Measurements from ENCODE around the gene DNAJC7.

DNAJC7 gene

DNA sequence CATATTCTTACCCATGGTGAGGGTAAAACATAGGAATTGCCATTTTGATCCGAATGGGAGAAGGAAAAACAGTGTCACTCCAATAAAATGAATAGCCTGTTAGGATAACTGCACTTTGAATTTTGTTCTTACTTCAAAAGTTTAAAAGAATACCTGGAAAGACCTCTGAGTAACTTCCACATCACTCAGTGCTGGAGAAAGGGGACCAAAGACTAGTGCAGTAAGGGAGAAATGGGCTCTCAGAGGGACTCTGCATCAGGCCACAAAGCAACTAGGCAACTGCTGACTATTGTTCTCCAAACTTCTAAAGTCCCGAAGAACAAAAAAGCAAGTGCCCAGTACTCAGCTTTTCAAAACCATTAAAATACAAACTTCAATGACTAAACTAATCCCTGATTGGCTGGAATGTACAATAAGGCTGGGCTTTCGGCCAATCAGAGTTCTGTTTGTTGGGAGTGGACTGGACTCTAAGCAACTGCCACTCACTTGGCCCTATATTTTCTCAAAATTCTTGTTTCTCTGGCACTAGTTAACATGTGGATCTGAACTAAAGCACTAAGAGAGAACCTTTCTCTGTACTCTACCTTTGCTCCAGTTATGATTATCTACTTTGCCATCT is 6.2 kb downstream of the DNAJC7 start:
- peak; percentile 34 for DNase-seq (ENCODE audit: low read depth)

DNA sequence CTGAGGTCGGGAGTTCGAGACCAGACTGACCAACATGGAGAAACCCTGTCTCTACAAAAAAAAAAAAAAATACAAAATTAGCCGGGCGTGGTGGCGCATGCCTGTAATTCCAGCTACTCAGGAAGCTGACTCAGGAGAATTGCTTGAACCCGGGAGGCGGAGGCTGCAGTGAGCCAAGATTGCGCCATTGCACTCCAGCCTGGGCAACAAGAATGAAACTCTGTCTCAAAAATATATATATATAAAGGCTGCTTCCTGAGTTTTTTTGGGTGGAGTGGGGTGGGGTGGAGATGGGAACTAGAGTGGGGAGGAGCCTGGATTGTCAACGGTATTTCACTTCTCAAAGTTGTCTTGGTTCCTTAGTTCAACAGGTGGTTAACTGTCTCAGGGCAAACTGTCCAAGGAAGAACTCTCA is 7.0 kb downstream of the DNAJC7 start:
- DNase-seq (ENCODE audit: low read depth): peak; percentile 62

DNA sequence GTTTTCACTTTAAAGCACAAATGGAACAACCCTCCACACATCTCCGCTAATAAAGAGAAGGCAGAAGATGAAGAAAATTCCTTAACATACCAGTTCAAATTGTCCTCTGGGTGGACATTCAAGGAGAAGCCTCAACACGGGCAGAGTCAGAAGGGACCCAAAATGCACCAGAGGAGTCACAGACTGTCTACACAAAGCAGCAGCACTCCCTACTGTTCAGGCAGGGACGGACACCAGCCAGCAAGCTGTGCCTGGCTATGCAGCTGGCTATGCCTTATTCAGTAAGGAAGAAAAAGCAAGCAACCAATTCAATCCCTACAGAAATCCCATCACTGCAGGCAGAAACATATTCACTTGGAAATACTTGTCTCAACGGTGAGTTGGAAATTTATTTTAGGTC is 8.1 kb downstream of the DNAJC7 start:
- DNase-seq (ENCODE audit: low read depth): no peak

DNA sequence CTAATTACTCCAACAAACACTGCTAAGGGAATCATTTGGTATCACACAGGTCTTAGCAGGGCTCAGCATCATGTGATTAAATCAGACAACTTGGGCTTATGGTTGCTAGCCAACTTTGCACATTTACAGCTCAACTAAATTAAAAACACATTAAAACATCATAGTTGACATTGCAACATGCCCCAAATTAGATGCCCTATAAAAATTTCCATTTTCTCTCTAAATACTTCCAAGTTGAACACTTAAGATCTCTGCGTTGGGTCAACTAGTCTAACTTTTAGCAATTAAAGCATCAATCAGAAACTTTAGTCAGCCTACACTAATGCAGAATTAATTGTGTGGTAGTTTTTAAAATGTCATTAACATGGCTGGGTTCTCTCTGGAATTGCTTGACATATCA is 12.1 kb downstream of the DNAJC7 start:
- DNase-seq (ENCODE audit: low read depth): peak; percentile 79

DNA sequence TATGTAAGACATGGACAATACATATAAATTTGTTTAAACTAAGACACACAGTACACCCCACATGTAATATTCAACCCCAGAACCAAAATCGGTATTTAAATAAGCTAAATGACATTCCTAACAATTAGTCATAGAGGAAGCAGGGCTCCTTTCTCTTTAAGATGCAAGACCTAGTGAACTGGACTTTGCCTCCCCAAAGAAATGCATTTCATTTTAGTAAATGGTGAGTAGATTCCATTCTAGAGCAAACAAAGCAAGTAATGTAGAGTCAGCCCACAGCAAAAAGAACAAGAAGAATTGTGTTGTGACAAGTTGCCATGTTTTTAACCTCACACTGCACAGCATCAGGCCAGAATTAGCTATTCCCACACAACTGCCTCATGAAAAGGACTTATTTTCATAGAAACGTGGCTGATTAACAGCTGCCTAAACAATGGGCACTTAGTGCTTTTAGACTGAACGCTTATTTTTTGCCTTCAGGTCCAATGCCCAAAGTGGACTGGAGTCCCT is 14.4 kb downstream of the DNAJC7 start:
- DNase-seq (ENCODE audit: low read depth): no peak

DNA sequence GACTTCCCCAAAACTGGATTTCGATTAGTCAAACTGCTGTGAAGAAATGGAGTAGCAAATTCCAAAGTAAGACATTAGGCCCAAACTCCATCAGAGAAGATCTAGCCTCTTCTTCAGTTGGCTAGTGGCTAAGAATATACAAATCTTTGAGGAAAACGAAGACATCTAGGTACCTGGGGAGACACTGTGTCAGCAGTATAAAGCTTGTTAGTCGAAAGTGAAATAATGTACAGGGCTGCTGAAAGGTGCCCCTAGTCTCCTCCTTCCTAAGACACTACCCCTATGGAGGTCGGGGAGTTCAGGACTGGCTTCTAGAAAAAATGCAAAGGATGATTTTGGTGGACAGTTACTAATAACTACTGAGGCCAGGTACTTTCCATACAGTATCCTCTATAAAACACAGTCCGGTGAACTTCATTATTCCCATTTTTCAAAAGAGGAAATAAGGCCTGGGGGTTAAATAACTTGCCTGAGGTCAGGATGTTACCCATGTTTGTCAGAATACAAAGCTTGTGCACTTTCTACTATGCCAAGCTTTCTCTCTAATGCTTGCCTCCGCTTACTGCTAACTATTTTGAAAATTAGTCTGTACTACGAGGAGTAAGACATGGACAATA is 15.0 kb downstream of the DNAJC7 start:
- DNase-seq (ENCODE audit: low read depth): no peak

DNA sequence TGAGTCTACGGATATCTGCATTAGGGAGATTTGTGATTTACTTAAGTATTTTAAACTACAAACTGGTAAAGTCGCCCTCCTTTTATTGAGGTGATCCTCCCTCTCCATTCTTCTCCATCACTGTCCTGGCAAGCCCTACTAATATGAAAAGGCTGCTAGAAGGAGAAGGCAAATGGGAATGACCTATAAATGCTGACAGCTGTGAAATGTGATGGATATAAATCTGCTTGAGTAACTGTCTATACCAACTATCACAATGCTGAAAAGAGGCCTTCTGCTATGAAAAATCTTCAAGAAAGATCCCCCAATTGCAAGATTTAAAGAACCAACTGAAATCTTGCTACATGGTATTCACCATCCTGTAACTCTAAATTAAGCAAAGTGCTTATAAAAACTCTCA is 15.5 kb downstream of the DNAJC7 start:
- no peak for DNase-seq (ENCODE audit: low read depth)

DNA sequence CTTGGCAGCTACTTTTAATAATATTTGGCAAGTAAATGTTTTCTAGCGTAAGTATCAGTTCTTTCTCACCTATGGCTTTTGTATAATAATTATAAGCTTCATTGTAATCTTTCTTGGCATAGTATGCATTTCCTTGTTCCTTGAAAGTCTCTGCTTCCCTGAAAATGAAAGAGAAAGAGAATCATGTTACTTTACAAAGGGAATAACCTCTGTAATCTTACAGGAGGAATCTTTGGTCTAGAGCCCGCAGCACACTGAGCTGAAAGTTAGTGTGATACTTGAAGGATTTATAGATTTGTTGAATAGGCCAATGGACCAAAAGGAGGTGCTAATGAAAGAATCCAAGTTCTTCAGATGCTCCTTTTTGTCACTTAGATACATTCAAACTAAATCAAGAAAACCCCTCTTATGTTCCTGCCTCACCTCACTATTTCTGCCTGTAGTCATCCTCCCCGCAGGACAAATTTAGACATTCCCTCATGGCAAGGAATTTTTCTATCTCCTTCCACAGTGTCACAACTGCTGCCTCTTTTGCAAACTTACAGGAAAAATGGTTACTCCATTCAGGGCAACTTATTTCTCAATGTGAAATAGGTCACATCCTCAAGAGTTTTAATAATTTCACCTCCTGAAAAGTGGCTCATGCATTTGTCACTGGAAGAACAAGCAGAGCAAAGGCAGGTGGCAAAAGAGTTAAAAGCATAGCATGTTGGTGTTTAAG is 16.7 kb downstream of the DNAJC7 start:
- DNase-seq (ENCODE audit: low read depth): peak; percentile 46

DNA sequence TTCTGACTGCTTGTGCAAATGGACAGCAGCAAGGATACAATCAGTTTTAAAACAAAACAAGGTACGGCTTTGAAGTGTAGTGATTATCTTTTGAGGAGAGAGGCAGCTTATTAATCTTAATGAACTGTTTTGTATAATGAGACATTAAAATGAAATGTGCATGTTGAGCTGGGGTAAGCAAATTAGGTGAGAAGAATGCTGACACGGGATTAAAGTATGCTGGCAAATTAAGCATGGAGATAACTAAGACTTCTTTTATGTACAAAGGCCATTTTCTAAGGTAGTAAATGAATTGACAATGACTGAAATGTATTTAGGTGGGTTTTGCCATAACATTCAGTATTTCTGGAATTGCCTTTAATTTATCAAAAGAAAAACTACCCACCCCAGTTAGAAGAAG is 18.7 kb downstream of the DNAJC7 start:
- no peak for DNase-seq (ENCODE audit: low read depth)

DNA sequence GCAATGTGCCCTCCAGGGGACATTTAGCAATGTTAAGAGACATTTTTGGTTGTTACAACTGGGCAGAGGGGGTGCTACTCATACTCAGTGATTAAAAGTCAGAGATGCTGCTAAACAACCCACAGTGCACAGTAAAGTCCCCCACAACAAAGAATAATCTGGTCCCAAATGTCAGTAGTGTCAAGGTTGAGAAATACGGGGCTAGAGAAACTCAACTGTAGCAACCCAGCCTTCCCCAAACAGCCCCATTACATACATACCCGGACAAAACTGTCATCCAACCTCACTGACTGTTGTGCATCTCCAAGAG is 20.4 kb downstream of the DNAJC7 start:
- no peak for DNase-seq (ENCODE audit: low read depth)

DNA sequence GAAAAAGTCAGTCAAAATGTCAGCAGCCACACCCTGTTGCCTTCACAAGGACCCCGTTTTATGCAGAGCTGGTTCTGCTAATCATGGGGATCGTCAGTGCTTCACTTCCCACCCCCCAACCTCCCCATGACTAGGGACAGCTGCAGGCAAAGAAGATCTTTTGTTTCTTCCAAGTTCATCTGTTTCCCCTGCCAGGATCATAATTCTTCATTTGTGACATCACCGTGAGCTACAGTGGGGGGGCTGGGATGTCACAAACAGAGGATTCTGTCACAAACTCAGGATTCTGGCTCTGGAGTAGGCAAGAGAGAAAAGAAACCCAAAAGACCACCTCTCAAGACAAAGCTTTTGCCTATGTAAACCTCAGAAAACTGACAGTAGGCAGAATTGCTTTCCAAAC is 24.7 kb downstream of the DNAJC7 start:
- DNase-seq (ENCODE audit: low read depth): peak; percentile 71

DNA sequence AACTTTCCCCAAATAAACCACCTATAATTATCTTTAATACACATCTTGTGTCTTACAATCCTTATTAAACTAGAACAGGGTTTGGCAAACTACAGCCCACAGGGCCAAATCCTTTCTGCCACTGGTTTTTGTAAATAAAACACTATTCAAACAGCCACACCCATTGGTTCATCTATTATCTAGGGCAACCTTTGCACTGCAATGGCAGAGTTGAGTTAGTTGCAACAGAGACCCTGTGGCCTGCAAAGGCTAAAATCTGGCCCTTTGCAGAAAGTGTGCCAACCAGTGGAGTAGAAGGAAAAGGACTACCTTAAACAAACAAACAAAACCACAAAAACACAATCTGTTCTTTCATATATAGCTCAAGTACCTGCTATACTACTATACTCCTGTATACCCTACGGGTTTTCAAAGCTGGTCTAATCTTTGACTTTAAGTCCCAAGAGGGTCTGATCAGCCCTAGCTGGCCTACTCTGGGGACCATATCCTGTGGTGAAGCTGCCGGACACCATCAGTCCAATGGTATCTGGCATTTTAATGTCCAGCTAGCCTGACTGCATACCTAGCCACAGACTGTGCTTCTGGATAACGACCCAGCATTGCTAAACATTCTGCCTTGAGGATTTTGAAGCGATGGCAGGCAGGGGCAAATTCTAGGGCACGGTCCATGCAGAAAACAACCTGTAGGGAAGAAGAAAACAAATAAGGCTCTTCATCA is 27.4 kb downstream of the DNAJC7 start:
- no peak for DNase-seq (ENCODE audit: low read depth)

DNA sequence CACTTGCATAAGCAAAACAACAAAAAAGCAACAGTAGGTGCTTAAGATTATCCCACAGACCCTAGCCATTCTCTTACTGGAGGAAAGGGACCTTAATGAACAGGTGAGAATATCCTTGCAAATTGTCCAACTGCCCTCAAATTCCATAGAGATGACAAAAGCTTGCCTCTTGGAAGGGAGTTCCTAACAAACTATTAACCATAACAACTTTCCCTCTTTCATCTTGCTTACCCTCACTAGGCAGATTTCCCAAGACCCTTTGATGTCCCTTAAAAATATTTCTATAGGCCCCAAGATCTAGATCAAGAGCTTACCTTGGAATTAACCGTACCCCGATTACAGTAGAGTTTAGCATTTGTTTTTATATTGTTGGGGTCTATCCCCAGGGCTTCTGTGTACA is 28.8 kb downstream of the DNAJC7 start:
- no peak for DNase-seq (ENCODE audit: low read depth)

DNA sequence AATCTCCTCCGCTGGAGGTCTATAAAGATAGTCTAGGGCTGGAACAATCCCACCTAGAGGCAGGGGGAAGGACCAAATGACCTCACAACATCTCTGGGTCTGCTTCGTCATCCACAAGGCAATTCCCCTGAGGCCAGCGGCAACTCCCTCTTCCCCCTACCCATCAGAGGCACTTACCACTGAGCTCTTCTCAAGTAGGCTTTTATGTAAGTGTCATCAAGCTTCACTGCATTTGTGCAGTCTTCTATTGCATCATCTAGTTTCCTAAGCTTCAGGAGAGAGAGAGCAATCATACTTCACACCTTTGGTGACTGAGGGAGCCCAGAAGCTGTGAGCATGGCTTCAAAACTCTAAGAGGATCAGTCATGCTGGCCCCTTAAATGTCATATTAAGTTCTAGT is 29.6 kb downstream of the DNAJC7 start:
- DNase-seq (ENCODE audit: low read depth): no peak

DNA sequence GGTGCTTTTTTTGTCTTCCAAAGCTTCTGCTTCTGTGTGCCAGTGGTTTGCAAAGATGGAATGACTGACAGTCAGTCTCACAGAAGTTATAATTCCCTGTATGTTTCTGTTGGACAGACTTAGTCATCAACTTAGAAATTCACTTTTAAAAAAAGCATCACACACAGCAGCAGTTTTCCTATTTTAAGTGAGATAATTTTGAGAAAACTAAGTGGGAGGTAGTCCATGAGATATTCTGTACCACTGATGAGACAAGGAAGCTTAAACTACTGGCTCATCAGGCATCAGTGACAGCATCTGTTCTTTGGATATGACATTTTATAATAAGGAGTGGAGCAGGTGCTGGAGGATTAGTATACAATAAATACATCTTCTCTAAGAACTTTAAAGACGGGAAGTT is 30.6 kb downstream of the DNAJC7 start:
- DNase-seq (ENCODE audit: low read depth): no peak

DNA sequence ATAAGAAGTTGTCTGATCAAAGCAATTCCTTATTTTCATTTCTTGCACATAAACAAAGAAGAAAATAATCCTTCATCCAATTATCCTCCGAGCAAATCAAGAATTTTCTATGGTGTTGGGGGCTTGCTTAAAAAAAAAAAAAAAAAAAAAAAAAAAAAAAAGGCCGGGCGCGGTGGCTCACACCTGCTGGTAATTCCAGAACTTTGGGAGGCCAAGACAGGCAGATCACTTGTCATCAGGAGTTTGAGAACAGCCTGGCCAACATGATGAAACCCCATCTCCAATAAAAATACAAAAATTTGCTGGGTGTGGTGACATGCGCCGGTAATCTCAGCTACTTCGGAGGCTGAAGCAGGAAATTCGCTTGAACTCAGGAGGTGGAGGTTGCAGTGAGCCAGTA is 31.3 kb downstream of the DNAJC7 start:
- no peak for DNase-seq (ENCODE audit: low read depth)

DNA sequence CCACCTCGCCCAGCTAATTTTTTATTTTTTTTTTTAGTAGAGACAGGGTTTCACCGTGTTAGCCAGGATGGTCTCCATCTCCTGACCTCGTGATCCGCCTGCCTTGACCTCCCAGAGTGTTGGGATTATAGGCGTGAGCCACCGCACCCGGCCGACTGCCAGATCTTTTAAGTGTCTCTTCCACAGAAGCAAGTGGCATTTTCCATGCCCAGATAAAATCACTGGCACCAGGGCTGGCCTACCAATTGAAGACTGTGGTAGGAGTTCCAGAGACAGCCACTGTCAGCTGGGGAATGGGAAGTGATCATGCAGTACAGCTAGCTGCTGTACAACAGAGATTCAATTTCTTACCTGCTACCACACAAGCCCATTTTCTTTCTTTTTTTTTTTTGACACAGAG is 32.8 kb downstream of the DNAJC7 start:
- DNase-seq (ENCODE audit: low read depth): no peak

DNA sequence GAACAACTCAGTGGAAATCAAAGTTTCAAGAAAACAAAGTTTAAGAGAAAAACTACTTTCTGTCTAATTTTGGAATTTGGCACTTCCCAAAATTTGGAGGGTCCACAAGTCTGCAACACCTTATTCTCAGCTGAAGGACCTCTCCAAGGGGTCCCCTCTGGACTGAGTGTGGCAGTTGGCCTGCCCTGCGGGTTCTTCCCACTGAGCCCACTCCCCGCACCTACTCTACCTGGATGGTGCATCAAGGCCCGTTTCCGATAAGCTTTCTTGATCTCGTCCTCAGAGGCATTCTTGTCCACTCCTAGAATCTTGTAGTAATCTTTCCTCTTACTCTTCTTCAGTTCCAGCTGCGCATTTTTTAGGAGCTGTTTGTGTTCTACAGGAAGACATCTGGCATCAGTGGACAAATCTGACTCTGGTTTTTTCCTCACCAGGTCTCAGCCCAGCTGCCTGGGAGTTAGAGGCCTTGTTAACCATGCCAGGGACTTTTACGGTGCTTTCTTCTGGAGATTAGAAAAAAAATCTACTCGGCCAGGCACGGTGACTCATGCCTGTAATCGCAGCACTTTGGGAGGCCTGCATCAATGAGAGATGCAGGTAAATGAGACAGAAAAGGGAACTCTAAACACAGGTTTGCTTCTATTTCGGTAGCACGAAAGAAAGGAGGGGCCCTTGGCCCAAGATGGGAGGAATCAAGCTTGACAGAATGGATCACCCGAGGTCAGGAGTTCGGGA is 35.0 kb downstream of the DNAJC7 start:
- DNase-seq (ENCODE audit: low read depth): no peak

DNA sequence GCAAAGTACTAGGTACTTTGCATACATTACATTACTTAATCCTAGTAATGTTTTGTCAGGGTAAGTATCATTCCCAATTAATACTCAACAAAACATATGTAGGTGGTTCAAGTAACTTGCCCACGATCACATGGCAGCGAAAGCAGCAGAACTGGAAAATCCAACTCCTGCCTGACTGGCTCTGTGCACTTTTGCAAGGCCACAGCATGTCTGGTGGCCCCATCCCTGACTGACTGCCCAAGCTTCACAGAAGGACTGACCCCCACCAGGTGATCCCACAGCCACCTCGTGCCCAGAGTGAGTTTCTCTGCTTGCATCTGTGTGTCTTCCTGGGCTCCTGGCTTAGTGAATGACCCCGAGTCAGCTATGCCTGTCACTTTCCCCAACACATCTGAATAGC is 39.2 kb downstream of the DNAJC7 start:
- DNase-seq (ENCODE audit: low read depth): no peak

DNA sequence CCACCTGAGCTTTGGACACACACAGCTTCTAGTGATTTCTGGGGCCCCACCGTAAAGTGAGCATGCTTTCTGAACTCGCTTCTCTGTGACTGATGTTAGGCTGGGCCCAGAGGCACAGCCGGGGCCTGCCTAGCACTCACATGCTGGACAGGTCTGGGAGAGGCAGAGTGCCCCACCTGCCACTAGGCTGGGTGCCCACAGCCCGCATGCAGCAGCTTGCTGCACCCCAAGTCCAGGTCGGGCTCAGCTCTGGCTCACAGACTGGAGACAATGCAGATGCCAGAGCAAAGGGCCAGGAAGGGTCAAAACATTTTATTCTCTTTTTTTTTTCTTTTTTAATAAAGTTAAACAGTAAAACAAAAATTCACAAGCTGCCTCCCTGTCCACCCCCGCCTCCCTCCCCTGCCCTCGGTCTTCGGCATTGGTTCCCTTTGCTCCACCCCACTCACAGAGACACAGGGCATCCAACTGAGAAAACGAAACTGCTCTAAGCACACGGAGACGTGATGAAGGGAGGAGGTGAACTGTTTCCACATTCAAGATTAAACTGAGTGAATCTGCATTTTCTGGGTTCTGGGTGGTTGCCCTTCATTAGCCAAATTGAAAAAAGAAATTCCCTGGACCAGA is 41.0 kb downstream of the DNAJC7 start:
- DNase-seq (ENCODE audit: low read depth): peak; percentile 61

Measured in fibroblast of gingiva (primary cell).